HG03103 (cell line): ENCODE data around the gene GMPPB.
"Not testable (repeated sequence)": the region's sequence is repeated elsewhere in the genome, so short reads cannot be mapped to it uniquely, and the experiment has no call there.

Source experiments
- ATAC-seq: cut with Tn5 transposase; IDR thresholded peaks from one replicate; pipeline ENCODE4 v1.9.1; 2021; ENCODE audit warnings: low read depth; ENCODE audit not compliant: unreplicated experiment

GMPPB gene

GRCh38 chr3:49723628-49724551 is at the start of gene GMPPB:
Gene GMPPB, minus strand, starts transcription at chr3:49723951. Its CDS starts 225 bp downstream, at chr3:49723726.
- peak; percentile 70 for ATAC-seq

- ATAC-seq: no peak
These were observed 49.0 kb upstream of the GMPPB start for GRCh38 chr3:49772703-49773102.

GRCh38 chr3:49771340-49771938 is 47.7 kb upstream of the GMPPB start:
- ATAC-seq: no peak

DNA sequence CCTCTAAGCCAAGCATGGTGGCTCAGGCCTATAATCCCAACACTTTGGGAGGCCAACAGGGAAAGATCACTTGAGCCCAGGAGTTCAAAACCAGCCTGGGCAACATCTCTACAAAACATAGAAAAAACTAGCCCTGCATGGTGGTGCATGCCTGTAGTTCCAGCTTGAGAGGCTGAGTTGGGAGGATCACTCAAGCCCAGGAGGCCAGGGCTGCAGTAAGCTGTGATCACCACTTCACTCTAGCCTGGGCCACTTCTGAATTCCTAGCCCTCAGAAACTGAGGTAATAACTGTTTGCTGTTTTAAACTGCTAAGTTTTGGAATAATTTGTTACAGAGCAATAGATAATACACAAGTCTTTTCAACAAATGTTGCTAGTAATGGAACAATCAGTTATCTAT is 46.2 kb upstream of the GMPPB start:
- no peak for ATAC-seq

- ATAC-seq: no peak
These were observed 45.6 kb upstream of the GMPPB start for GRCh38 chr3:49769286-49769915.

GRCh38 chr3:49763981-49764380 is 40.2 kb upstream of the GMPPB start:
- ATAC-seq: no peak

DNA sequence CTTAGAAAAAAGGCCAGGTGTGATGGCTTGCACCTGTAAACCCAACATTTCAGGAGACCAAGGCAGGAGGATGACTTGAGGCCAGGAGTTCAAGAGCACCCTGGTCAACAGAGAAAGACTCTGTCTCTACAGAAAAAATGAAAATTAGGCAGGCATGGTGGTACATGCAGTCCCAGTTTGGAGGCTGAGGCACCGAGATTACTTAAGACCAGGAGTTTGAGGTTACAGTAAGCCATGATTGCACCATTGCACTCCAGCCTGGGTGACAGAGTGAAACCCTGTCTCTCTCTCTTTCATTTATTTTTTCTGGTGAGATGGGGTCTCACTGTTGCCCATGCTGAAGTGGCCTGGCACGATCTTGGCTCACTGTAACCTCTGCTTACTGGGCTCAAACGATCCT is 37.9 kb upstream of the GMPPB start:
- no peak for ATAC-seq

DNA sequence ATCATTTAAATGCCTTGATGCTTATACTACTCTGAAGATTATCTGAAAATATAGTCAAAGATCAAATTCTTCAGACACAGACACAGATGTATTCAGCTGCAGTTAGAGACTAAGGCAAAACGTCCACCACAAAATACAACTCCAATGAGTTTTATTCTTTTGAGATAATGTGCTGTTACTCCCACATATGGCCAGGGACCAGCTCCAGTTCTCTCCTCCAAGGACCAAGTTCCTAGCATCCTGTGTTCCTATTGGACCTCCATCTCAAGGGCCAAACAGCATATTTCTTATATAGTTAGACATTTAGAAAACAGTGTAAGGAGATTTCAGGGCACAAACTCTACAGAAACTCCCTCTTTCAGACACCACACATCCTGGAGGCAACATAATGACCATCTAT is 35.5 kb upstream of the GMPPB start:
- no peak for ATAC-seq

- ATAC-seq: no peak
These were observed 33.4 kb upstream of the GMPPB start for GRCh38 chr3:49757197-49757596.

DNA sequence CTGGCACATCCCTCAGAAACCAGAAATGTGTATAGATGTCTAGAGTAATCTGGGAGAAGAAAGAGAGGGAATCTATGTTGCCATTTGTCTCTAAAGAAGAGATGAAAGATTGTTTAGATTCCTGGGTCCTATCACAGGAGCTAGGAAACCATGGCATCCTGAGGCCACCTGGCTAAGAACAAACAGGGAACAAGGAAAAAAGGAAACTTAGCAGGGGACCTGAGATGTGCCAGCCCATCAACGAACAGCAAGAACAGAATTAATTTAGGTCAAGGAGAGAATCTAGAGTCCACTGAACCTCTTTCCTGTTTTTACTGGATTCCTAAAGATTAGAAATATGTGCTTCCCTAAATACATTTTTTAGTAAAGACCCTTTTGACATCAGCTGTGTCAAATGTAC is 32.3 kb upstream of the GMPPB start:
- no peak for ATAC-seq

DNA sequence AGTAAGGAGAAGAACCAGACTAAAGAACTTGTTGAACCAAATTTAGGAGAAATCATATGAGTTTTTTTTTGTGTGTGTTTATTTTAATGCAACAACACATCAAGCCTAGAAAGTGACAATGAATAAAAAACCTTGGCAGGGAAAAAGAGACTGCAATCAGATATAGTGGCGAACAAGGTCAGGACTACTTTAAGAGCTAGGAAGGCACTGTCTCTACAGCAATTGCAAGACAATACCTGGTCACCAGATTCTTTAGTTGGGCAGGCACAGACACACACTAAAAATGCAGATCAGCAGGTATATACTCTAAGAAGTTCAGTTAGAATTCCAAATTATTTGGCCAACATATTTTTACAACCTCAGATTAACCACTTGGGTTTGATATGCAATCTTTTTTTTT is 30.8 kb upstream of the GMPPB start:
- no peak for ATAC-seq

DNA sequence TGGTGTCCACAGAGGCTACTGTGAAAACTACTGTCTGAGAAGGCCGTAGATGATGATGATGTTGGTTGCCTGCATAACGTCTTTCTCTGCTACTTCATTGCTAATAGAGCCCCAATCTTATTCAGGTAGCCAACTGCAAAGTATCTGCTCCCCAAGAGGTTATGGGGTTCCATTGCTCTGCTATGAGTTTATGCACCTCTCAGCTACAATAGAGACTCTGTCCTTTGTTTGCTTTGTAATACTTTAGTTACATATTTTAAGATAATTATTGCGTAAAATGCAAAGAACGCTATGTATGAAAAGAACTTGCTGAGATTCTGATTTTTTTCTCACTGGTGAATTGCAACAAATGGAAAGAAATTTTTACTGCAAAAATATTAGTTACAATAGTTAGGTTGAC is 27.8 kb upstream of the GMPPB start:
- no peak for ATAC-seq

GRCh38 chr3:49750056-49750455 is 26.3 kb upstream of the GMPPB start:
- no peak for ATAC-seq

- not testable (repeated sequence) for ATAC-seq
These were observed 25.1 kb upstream of the GMPPB start for GRCh38 chr3:49748874-49749273.

- no peak for ATAC-seq
These were observed 24.2 kb upstream of the GMPPB start for GRCh38 chr3:49747792-49748480.

GRCh38 chr3:49745986-49746385 is 22.2 kb upstream of the GMPPB start:
- ATAC-seq: no peak

DNA sequence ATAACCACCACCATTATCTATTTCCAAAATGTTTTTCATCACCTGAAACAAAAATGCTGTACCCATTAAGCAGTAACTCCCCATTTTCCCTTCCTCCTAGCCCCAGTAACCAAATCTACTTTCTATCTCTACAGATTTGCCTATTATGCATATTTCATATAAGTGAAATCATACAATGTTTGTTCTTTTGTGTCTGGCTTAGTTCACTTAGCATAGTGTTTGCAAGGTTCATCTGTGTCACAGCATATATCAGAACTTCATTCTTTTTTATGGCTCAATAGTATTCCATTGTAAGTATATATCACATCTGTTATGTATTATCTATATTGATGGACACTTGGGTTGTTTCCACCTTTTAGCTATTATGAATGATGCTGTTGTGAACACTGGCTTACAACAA is 16.7 kb upstream of the GMPPB start:
- ATAC-seq: no peak

GRCh38 chr3:49738067-49738713 is 14.4 kb upstream of the GMPPB start:
- no peak for ATAC-seq

GRCh38 chr3:49734752-49735151 is 11.0 kb upstream of the GMPPB start:
- ATAC-seq: no peak

GRCh38 chr3:49733551-49733950 is 9.8 kb upstream of the GMPPB start:
- ATAC-seq: no peak

- no peak for ATAC-seq
These were observed 8.8 kb upstream of the GMPPB start for GRCh38 chr3:49732597-49732996.
